ENCODE measurements around the gene SAMD11.

- TF ChIP-seq CTCF (conservative IDR thresholded peaks at IDR 0.05; ENCODE audit: low read length) (no peak), EZH2phosphoT487 (IDR thresholded peaks at IDR 0.05; ENCODE audit: borderline replicate concordance, low read depth, low read length) (no peak)
These were observed 43.1 kb downstream of the SAMD11 start for GRCh38 chr1:966704-967300.

Data from OCI-LY7 (cell line).